ENCODE results near the gene SLC2A8. TPM values are rescaled to one million over a fixed set of nuclear protein-coding genes. Genes with fewer than 3 reads are reported as not detected.
A peak's percentile ranks its signal among the peaks of the same experiment; 100 is the strongest.

SLC2A8 gene
- polyA plus RNA-seq, 3 donors = 15.0 to 25.0 (median 19.2) TPM

- no peak for DNase-seq (ENCODE audit: extremely low read depth in 1 of 11, low read depth in 9 of 11, low spot score in 4 of 11)
Observed at GRCh38 chr9:127448112-127448805, 51.3 kb downstream of the SLC2A8 start.

GRCh38 chr9:127449332-127449966, 52.5 kb downstream of the SLC2A8 start:
- DNase-seq (ENCODE audit: extremely low read depth in 1 of 11, low read depth in 9 of 11, low spot score in 4 of 11) = no peak

DNA sequence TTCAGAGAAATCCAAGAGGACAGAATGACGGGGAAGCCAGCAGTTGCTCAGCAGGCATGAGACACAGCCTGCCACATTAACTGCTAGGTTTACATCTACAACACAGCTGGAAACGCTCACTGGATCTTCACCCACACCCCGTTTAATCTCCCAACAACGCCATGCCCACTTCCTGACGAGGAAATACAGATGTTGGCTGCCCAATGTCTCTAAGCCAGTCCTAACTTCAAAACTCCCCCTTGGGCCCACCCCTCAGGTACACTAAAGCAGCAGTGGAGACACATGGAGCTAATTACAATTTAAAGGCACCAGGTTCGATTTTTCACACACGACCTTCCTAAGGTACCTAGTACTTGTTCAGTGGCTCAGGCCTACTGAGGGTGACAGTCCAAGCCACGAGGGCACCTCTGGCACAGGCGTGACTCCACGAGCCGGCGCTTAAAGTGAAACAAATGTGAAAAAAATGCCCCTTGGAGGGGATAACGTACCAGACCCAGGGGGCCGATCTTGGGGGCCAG, 53.3 kb downstream of the SLC2A8 start:
- peak in 1 of 11 donors; percentile 10 for DNase-seq (ENCODE audit: extremely low read depth in 1 of 11, low read depth in 9 of 11, low spot score in 4 of 11)

GRCh38 chr9:127450830-127451607, 54.0 kb downstream of the SLC2A8 start, which contains the start of the genes LRSAM1 and RPL12:
Gene LRSAM1 (plus strand): TSS chr9:127451510. CDS start chr9:127454528, 3,018 bp downstream.
Gene RPL12 (minus strand): TSS chr9:127451406. CDS start chr9:127451317, 89 bp downstream.
- DNase-seq (ENCODE audit: extremely low read depth in 1 of 11, low read depth in 9 of 11, low spot score in 4 of 11) = peak; percentile 93 to 99 (median 96)

GRCh38 chr9:127451608-127451857, 54.6 kb downstream of the SLC2A8 start:
- DNase-seq (ENCODE audit: extremely low read depth in 1 of 11, low read depth in 9 of 11, low spot score in 4 of 11) = peak in 3 of 11 donors; percentile 30 to 36 (median 32)

DNA sequence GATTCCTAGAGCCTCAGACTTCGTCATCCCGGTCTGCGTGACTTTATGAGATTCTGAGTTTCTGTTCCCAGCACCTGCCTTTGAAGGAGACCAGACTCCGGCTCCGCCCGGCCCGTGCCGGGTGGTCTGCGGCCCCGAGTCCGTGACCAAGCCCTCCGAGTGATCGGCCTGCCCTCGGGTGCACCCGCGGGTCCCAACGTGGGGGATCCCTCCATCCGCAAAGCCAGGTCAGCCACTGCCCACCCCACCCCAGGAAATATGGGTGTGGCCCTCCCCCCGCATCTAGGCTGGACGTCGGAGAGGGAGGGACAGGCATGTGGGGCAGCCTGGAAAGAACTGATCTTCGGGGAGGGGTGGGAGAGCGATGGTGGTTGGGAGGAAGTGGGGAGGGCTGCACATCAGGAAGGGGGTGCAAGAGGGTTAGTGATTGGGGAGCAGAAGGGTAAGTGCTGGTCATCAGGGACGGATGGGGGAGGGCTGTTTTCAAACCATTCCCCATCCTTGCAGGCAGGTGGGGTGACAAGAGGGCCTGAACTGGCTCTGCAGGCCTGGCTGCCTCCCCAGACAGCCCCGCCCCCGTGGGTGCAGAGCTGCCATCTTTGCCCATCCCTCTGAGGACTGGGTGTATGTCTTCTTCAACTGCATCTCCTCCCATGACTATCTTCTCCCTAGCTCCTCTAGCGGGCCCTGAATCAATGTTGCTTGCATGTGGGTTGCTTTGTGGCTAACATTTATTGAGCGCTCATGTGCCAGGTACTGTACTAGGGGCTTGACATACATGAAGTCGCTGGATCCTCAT, 55.1 kb downstream of the SLC2A8 start:
- peak in 2 of 11 donors; percentile 36 for DNase-seq (ENCODE audit: extremely low read depth in 1 of 11, low read depth in 9 of 11, low spot score in 4 of 11)

DNA sequence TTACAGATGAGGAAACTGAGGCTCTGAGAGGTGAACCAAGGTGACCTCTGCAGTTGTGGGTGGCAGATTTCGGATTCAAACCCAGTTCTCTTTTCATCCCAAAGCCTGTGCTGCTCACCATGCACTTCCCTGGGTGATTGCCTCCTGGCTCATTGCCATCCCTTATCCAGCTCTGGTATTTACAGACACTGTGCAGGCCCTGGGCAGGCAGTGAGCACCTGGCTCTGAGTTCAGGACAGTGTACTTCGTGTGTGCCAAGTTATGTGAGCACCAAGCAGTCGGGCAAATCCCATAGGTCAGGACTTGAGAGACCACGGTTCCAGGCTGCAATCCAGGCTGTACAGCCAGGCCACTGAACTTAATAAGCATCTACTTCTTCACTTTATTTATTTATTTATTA, 55.7 kb downstream of the SLC2A8 start:
- DNase-seq (ENCODE audit: extremely low read depth in 1 of 11, low read depth in 9 of 11, low spot score in 4 of 11) = no peak

GRCh38 chr9:127455324-127455992, 58.5 kb downstream of the SLC2A8 start:
- DNase-seq (ENCODE audit: extremely low read depth in 1 of 11, low read depth in 9 of 11, low spot score in 4 of 11) = no peak

DNA sequence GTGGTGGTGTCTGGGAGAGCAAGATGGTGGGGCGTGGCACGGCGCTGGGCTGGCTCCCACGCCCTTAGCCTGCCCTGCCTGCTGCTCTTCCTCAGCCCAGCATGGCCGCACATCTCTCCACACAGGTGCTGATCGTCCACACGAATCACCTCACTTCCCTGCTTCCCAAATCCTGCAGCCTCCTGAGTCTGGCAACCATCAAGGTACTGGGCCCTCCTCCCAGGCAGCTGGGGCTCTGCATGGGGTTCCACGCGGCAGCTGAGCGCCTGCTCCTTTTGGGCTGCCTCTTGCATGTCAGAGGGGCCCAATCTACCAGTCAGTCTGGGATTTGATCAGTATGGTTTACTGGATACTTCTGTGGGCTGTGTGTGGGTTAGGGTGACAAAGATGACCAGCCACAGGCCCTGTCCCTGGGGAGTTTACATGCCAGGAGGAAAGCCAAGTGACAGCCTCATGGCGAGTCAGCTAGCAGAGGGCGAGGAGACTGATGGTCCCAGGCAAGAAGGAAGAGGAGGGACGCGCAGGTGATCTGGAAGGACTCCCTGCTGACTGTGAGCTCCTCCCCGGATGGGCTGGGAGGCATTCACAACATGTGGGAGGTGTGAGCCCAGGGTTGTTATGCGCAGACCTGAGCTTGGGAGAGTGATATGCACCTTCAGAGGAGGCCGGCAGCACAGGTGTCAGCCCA, 60.4 kb downstream of the SLC2A8 start:
- no peak for DNase-seq (ENCODE audit: extremely low read depth in 1 of 11, low read depth in 9 of 11, low spot score in 4 of 11)

Other genes with a start within 250 kb of the SLC2A8 start
- gene GARNL3, start 132.4 kb upstream of the SLC2A8 start, polyA plus RNA-seq (ENCODE audit: insufficient read length in 3 of 3) = 10 to 100 TPM; 13.9 to 18.1 (median 16.1) TPM
- gene ZNF79, start 27.2 kb downstream of the SLC2A8 start, polyA plus RNA-seq (ENCODE audit: insufficient read length in 3 of 3) = 1 to 10 TPM; 6.3 to 7.5 (median 6.4) TPM
- 1,000 to 10,000 TPM; 1,370 to 1,528 (median 1,526) TPM for gene RPL12, start 54.2 kb downstream of the SLC2A8 start, polyA plus RNA-seq (ENCODE audit: insufficient read length in 3 of 3)
- 10 to 100 TPM; 16.4 to 24.9 (median 17.8) TPM for gene LRSAM1, start 54.3 kb downstream of the SLC2A8 start, polyA plus RNA-seq (ENCODE audit: insufficient read length in 3 of 3)
- 10 to 100 TPM; 28.9 to 35.2 (median 30.2) TPM for gene STXBP1, start 215.1 kb downstream of the SLC2A8 start, polyA plus RNA-seq (ENCODE audit: insufficient read length in 3 of 3)

Data from renal cortex interstitium (tissue), 11 donors.